GM12801 (cell line): Measurements from ENCODE around the gene MRPS31.

Experiments used
- CTCF ChIP-seq: IDR thresholded peaks from one replicate; pipeline ENCODE4 v1.5.1; 2011; ENCODE audit warnings: control low read depth; ENCODE audit not compliant: insufficient read length; ENCODE audit errors: extremely low read depth

Gene MRPS31

GRCh38 chr13:40809471-40809870 is 38.5 kb upstream of the MRPS31 start:
- TF ChIP-seq CTCF = no peak

- TF ChIP-seq CTCF = no peak
Measured at GRCh38 chr13:40806241-40806640, 35.3 kb upstream of the MRPS31 start.

- no peak for TF ChIP-seq CTCF
Measured at GRCh38 chr13:40803316-40803715, 32.3 kb upstream of the MRPS31 start.

- no peak for TF ChIP-seq CTCF
Measured at GRCh38 chr13:40801255-40802217, 30.5 kb upstream of the MRPS31 start.

- TF ChIP-seq CTCF = no peak
Measured at GRCh38 chr13:40800559-40800958, 29.6 kb upstream of the MRPS31 start.

GRCh38 chr13:40799508-40799907 is 28.5 kb upstream of the MRPS31 start:
- no peak for TF ChIP-seq CTCF

- no peak for TF ChIP-seq CTCF
Measured at GRCh38 chr13:40798380-40798779, 27.4 kb upstream of the MRPS31 start.
